ENCODE measurements around the gene SECISBP2L. TPM values are rescaled to one million over a fixed set of nuclear protein-coding genes. Genes with fewer than 3 reads are reported as not detected.

Gene SECISBP2L
- total RNA-seq, 2 experiments from 2014 or later, result 34.8 to 38.6 TPM

- POLR2A ChIA-PET, result no interaction called here
- H3K27me3 Mint-ChIP-seq, result peaks cover 2% of the 10 kb centered on the region
- DNase-seq, result no peak
- peaks cover 3% of the 10 kb centered on the region for H3K4me1 Mint-ChIP-seq
- H3K4me3 Mint-ChIP-seq, result no peak overlapping the region
- H3K36me3 Mint-ChIP-seq, result no peaks in the 10 kb centered on the region
- no peak overlapping the region for H3K27ac Mint-ChIP-seq
- no peaks in the 10 kb centered on the region for H3K9me3 Mint-ChIP-seq
- ATAC-seq (ENCODE audit: low read depth), result no peak
Measured at GRCh38 chr15:49064884-49065283, 18.6 kb upstream of the SECISBP2L start.

- ATAC-seq (ENCODE audit: low read depth) (no peak), DNase-seq (no peak)
Measured at GRCh38 chr15:49064281-49064653, 18.0 kb upstream of the SECISBP2L start.

GRCh38 chr15:49063402-49064280, 17.4 kb upstream of the SECISBP2L start:
- Mint-ChIP-seq H3K27me3 (no peaks in the 10 kb centered on the region), H3K9me3 (no peaks in the 10 kb centered on the region), H3K4me1 (peaks cover 3% of the 10 kb centered on the region), H3K4me3 (no peak overlapping the region), H3K27ac (no peak overlapping the region), H3K36me3 (no peaks in the 10 kb centered on the region)
- ATAC-seq (ENCODE audit: low read depth) (no peak), DNase-seq (no peak)
- POLR2A ChIA-PET, result no interaction called here

More at GRCh38 chr15:49064281-49064653, 18.0 kb upstream of the SECISBP2L start:
- Mint-ChIP-seq H3K4me1 (peaks cover 3% of the 10 kb centered on the region), H3K36me3 (no peaks in the 10 kb centered on the region), H3K9me3 (no peaks in the 10 kb centered on the region), H3K27ac (no peak overlapping the region), H3K4me3 (no peak overlapping the region), H3K27me3 (no peaks in the 10 kb centered on the region)
- POLR2A ChIA-PET, result no interaction called here

GRCh38 chr15:49062900-49063299, 16.7 kb upstream of the SECISBP2L start:
- POLR2A ChIA-PET, result no interaction called here
- H3K27ac Mint-ChIP-seq, result no peak overlapping the region
- peaks cover 3% of the 10 kb centered on the region for H3K4me1 Mint-ChIP-seq

GRCh38 chr15:49060710-49061495, 14.7 kb upstream of the SECISBP2L start:
- no peaks in the 10 kb centered on the region for H3K27me3 Mint-ChIP-seq
- H3K9me3 Mint-ChIP-seq, result no peaks in the 10 kb centered on the region
- peaks cover 3% of the 10 kb centered on the region for H3K4me1 Mint-ChIP-seq
- DNase-seq, result no peak
- ATAC-seq (ENCODE audit: low read depth), result no peak
- no peak overlapping the region for H3K4me3 Mint-ChIP-seq
- no peaks in the 10 kb centered on the region for H3K36me3 Mint-ChIP-seq
- POLR2A ChIA-PET, result no interaction called here
- no peak overlapping the region for H3K27ac Mint-ChIP-seq

More at GRCh38 chr15:49062900-49063299, 16.7 kb upstream of the SECISBP2L start:
- Mint-ChIP-seq H3K36me3 (no peaks in the 10 kb centered on the region), H3K4me3 (no peak overlapping the region), H3K27me3 (no peaks in the 10 kb centered on the region), H3K9me3 (no peaks in the 10 kb centered on the region)
- ATAC-seq (ENCODE audit: low read depth) (no peak), DNase-seq (no peak)

GRCh38 chr15:49059491-49059890, 13.2 kb upstream of the SECISBP2L start:
- Mint-ChIP-seq H3K27ac (no peak overlapping the region), H3K4me1 (peaks cover 3% of the 10 kb centered on the region), H3K27me3 (no peaks in the 10 kb centered on the region), H3K36me3 (no peaks in the 10 kb centered on the region), H3K9me3 (no peaks in the 10 kb centered on the region), H3K4me3 (no peak overlapping the region)
- POLR2A ChIA-PET, result no interaction called here
- no peak for DNase-seq
- no peak for ATAC-seq (ENCODE audit: low read depth)

- Mint-ChIP-seq H3K4me1 (peaks cover 3% of the 10 kb centered on the region), H3K36me3 (no peaks in the 10 kb centered on the region), H3K27me3 (no peaks in the 10 kb centered on the region), H3K9me3 (no peaks in the 10 kb centered on the region), H3K27ac (no peak overlapping the region), H3K4me3 (no peak overlapping the region)
- POLR2A ChIA-PET, result no interaction called here
- no peak for DNase-seq
- ATAC-seq (ENCODE audit: low read depth), result no peak
Measured at GRCh38 chr15:49058559-49058958, 12.3 kb upstream of the SECISBP2L start.

- POLR2A ChIA-PET, result no interaction called here
- Mint-ChIP-seq H3K27ac (no peak overlapping the region), H3K9me3 (peaks cover 2% of the 10 kb centered on the region), H3K4me1 (peaks cover under 1% of the 10 kb centered on the region), H3K27me3 (no peaks in the 10 kb centered on the region), H3K36me3 (no peaks in the 10 kb centered on the region), H3K4me3 (no peak overlapping the region)
- DNase-seq (no peak), ATAC-seq (ENCODE audit: low read depth) (no peak)
Measured at GRCh38 chr15:49055630-49056029, 9.4 kb upstream of the SECISBP2L start.

GRCh38 chr15:49052662-49053061, 6.4 kb upstream of the SECISBP2L start:
- no peak for ATAC-seq (ENCODE audit: low read depth)
- POLR2A ChIA-PET, result no interaction called here

GRCh38 chr15:49047456-49047855, 1.2 kb upstream of the SECISBP2L start:
- POLR2A ChIA-PET, result interaction anchor here (0.7 to 1.2 kb wide), 3 partner anchors 108 to 237 kb away, joined by 3 to 4 read pairs (median 4); partner anchors contain the start of genes CEP152, COPS2 and EID1
- Mint-ChIP-seq H3K4me3 (no peak overlapping the region), H3K27ac (no peak overlapping the region)

More at GRCh38 chr15:49052662-49053061, 6.4 kb upstream of the SECISBP2L start:
- Mint-ChIP-seq H3K4me1 (no peaks in the 10 kb centered on the region), H3K36me3 (no peaks in the 10 kb centered on the region), H3K9me3 (peaks cover 2% of the 10 kb centered on the region), H3K27me3 (no peaks in the 10 kb centered on the region), H3K4me3 (no peak overlapping the region), H3K27ac (no peak overlapping the region)
- DNase-seq, result no peak

GRCh38 chr15:49045751-49046219, 461 bp downstream of the SECISBP2L start:
- ATAC-seq (ENCODE audit: low read depth) (peak; percentile 7), DNase-seq (no peak)
- H3K4me3 Mint-ChIP-seq, result peak overlapping the region; percentile 84
- no peaks in the 10 kb centered on the region for H3K36me3 Mint-ChIP-seq
- POLR2A ChIA-PET, result interaction anchor here (1.0 to 2.2 kb wide), 5 partner anchors 70 to 168 kb away, joined by 3 to 8 read pairs (median 7); partner anchors contain the start of genes COPS2, EID1 and GALK2
- H3K27me3 Mint-ChIP-seq, result no peaks in the 10 kb centered on the region
- peaks cover 17% of the 10 kb centered on the region for H3K4me1 Mint-ChIP-seq
- H3K9me3 Mint-ChIP-seq, result no peaks in the 10 kb centered on the region
- peak overlapping the region; percentile 85 for H3K27ac Mint-ChIP-seq

More at GRCh38 chr15:49047456-49047855, 1.2 kb upstream of the SECISBP2L start:
- DNase-seq, result no peak
- Mint-ChIP-seq H3K36me3 (no peaks in the 10 kb centered on the region), H3K4me1 (peaks cover 11% of the 10 kb centered on the region), H3K9me3 (no peaks in the 10 kb centered on the region), H3K27me3 (no peaks in the 10 kb centered on the region)
- no peak for ATAC-seq (ENCODE audit: low read depth)

GRCh38 chr15:49044766-49045606, 1.3 kb downstream of the SECISBP2L start:
- Mint-ChIP-seq H3K36me3 (no peaks in the 10 kb centered on the region), H3K27ac (peak overlapping the region; percentile 85), H3K4me1 (peaks cover 17% of the 10 kb centered on the region), H3K27me3 (no peaks in the 10 kb centered on the region), H3K4me3 (peak overlapping the region; percentile 84), H3K9me3 (no peaks in the 10 kb centered on the region)
- POLR2A ChIA-PET, result interaction anchor here (0.7 to 2.2 kb wide), 4 partner anchors 69 to 167 kb away, joined by 3 to 8 read pairs (median 4); partner anchors contain the start of genes COPS2, EID1 and GALK2
- ATAC-seq (ENCODE audit: low read depth) (no peak), DNase-seq (no peak)
